ENCODE results near the gene NEDD1. TPM values are rescaled to one million over a fixed set of nuclear protein-coding genes. Genes with fewer than 3 reads are reported as not detected.

The NEDD1 gene
- 10 to 100 TPM in 1 of 2 donors, 1 to 10 TPM in 1; 8.8 to 11.9 TPM for total RNA-seq

DNA sequence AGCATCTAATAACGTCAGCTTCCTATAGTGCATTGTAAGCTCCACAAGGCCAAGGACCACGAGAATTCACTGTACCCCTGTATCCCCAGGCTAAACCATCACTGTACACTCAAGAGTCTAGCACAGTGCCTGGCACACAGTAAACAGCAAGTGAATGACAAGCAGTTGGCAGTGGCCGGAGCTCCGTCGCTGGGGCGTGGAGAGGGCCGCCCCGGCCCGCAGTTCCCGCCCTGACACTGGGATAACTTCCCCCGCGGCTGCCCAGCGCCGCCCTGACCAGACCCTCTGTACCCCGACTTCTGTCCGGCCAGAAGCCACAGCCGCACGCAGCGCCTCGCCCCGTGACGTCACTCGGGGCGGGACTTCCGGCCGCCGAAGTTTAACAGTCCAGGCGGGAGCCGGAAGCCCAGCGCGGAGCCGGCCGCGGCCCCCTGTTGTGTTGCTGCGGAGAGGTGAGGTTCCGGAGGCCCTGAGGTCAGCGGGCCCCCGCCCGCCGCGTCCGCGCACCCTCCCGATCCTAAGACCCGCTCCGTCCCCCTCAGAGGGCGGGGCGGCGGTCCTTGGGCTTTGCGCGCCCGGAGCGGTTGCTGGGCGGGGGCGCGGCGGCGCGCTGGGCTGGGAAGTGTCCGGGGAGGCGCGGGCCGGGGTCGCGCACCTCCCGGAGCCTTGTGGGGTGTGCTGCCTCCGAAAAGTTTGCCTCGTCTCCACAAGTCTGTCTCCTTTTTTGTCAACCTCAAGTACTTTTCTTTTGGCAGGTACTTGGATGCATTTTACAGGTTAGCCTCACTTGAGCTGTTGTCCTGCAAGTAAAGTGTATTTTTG lies at the start of gene NEDD1:
Gene NEDD1 (plus strand): TSS at position 409 of the 822 bp plus-strand sequence. CDS start 2,503 bp downstream, outside the sequence.
- Histone ChIP-seq H3K4me3 (peak within 1 kb of the TSS; percentile 84), H3K9me3 (no peaks in the 10 kb centered on the region), H3K27ac (peak within 1 kb of the TSS; percentile 86 to 87), H3K4me1 (peaks cover 0 to 9% of the 10 kb centered on the region in 2 donors), H3K36me3 (no peaks in the 10 kb centered on the region), H3K27me3 (no peaks in the 10 kb centered on the region)
- TF ChIP-seq CTCF (IDR thresholded peaks at IDR 0.05), result no peak
- DNase-seq (ENCODE audit: low spot score), result peak; percentile 81

DNA sequence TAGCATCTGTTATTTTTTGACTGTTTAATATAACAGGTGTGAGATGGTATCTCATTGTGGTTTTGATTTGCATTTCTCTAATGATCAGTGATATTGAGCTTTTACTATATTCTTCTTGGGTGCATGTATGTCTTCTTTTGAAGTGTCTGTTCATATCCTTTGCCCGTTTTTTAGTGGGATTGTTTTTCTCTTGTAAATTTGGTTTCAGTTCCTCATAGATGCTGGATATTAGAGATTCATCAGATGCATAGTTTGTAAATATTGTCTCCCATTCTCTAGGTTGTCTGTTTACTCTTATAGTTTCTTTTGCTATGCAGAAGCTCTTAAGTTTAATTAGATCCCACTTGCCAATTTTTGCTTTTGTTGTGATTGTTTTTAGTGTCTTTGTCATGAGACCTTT lies 48.9 kb upstream of the NEDD1 start:
- Histone ChIP-seq H3K4me1 (no peaks in the 10 kb centered on the region), H3K36me3 (no peaks in the 10 kb centered on the region), H3K9me3 (no peaks in the 10 kb centered on the region), H3K4me3 (no peak overlapping the region), H3K27ac (no peak overlapping the region), H3K27me3 (no peaks in the 10 kb centered on the region)
- TF ChIP-seq CTCF (IDR thresholded peaks at IDR 0.05), result no peak
- DNase-seq (ENCODE audit: low spot score), result no peak

DNA sequence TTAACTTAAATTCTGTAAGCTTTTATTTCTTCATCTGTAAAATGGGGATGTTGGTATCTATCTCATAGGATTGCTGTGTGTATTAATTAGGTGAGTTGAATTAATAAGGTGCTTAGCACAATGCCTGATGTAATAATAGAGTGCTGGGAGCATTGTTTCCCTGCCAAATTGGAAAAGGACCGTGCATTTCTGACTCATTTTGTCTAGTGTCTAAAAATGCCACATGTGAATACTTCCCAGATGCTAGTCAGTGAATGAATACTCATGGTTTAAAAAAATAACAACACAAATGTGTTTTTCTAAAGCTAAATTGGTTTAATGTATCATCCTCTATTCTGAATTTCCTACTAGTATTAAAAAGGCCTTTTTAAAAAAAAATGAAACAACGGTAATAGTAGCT lies 45.4 kb upstream of the NEDD1 start:
- no peaks in the 10 kb centered on the region for H3K9me3 ChIP-seq
- no peaks in the 10 kb centered on the region for H3K27me3 ChIP-seq
- no peak overlapping the region for H3K27ac ChIP-seq
- TF ChIP-seq CTCF (IDR thresholded peaks at IDR 0.05), result no peak
- no peaks in the 10 kb centered on the region for H3K4me1 ChIP-seq
- DNase-seq (ENCODE audit: low spot score), result no peak
- no peak overlapping the region for H3K4me3 ChIP-seq
- H3K36me3 ChIP-seq, result no peaks in the 10 kb centered on the region

DNA sequence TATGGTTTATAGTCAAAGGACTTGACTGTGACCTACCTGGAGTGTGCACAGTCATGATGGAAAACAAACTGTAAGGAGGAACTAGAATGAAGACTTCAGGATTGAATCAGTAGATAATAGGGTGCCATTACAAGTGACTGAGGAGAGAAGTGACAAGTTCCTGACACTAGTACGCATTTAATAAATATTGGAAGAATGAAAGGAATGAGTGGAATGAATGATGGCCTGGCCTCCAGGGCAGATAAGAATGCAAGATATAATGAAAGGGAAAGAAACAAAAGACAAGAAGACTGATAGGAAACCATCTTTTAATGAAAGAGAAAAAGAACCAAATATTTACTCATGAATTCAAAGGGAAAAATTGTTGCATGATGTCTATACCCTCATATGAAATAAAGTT lies 44.7 kb upstream of the NEDD1 start:
- DNase-seq (ENCODE audit: low spot score), result no peak
- Histone ChIP-seq H3K9me3 (no peaks in the 10 kb centered on the region), H3K4me3 (no peak overlapping the region), H3K27ac (no peak overlapping the region), H3K27me3 (no peaks in the 10 kb centered on the region), H3K36me3 (no peaks in the 10 kb centered on the region), H3K4me1 (no peaks in the 10 kb centered on the region)
- TF ChIP-seq CTCF (IDR thresholded peaks at IDR 0.05), result no peak

DNA sequence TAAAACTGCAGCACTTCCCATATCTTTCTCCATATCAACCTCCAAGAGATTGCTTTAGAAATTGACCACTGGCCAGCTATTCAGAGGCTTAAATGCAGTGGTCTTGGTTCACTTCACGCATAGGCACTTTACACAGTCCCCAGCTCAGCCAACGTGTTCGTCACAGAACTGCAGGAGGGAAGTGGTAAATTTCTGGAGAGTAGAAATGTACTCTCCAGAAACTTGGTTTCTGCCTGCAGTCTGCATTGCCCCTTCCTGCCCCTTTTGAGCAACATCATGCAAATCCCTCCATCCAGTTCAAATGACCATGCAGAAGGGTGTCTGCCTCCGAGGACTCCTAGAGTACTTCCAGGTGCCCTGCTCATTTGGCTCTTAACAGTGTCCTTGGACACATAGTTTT lies 42.7 kb upstream of the NEDD1 start:
- H3K27ac ChIP-seq, result no peak overlapping the region
- no peaks in the 10 kb centered on the region for H3K4me1 ChIP-seq
- H3K36me3 ChIP-seq, result no peaks in the 10 kb centered on the region
- no peaks in the 10 kb centered on the region for H3K9me3 ChIP-seq
- H3K27me3 ChIP-seq, result no peaks in the 10 kb centered on the region
- no peak for DNase-seq (ENCODE audit: low spot score)
- no peak for TF ChIP-seq CTCF (IDR thresholded peaks at IDR 0.05)
- no peak overlapping the region for H3K4me3 ChIP-seq
